Left renal cortex interstitium (tissue), 4 donors: ENCODE data around the gene KIR2DL3. TPM values are rescaled to one million over a fixed set of nuclear protein-coding genes. Genes with fewer than 3 reads are reported as not detected.
"Not testable (repeated sequence)": the region's sequence is repeated elsewhere in the genome, so short reads cannot be mapped to it uniquely, and the experiment has no call there.

Source experiments
- DNase-seq, 4 donors: peaks; one replicate each; pipeline ENCODE4 v3.0.0-alpha.2; 2013; ENCODE audit warnings: low read depth in 4 of 4, low spot score in 2 of 4, missing footprints in 1 of 4
- polyA plus RNA-seq, 4 donors: library from polyadenylated mRNA; unstranded; fragments of 120-200 nt; gene quantifications; one replicate each; pipeline ENCODE4 v1.2.1, GENCODE V29; 2013; ENCODE audit not compliant: insufficient read length in 4 of 4

The KIR2DL3 gene
- polyA plus RNA-seq, 4 donors, result 0.09 TPM; not detected in 3

GRCh38 chr19:54786091-54786723, 47.9 kb downstream of the KIR2DL3 start:
- not testable (repeated sequence) for DNase-seq

- not testable (repeated sequence) for DNase-seq
Observed at GRCh38 chr19:54788154-54788553, 49.8 kb downstream of the KIR2DL3 start.

- DNase-seq, result no peak
Observed at GRCh38 chr19:54790711-54791110, 52.4 kb downstream of the KIR2DL3 start.

GRCh38 chr19:54791476-54791875, 53.2 kb downstream of the KIR2DL3 start:
- no peak for DNase-seq

GRCh38 chr19:54792814-54793213, 54.5 kb downstream of the KIR2DL3 start:
- DNase-seq, result no peak

- DNase-seq, result no peak
Observed at GRCh38 chr19:54795758-54796157, 57.4 kb downstream of the KIR2DL3 start.

Other genes with a start within 250 kb of the KIR2DL3 start
- not detected for gene LAIR2, start 235.7 kb upstream of the KIR2DL3 start, polyA plus RNA-seq
- 1 to 10 TPM in 1 of 4 donors, under 1 TPM in 3; 0.94 to 1.1 (median 0.98) TPM for gene LILRA2, start 164.7 kb upstream of the KIR2DL3 start, polyA plus RNA-seq
- under 1 TPM; 0.32 to 0.77 (median 0.53) TPM for gene LILRA1, start 144.9 kb upstream of the KIR2DL3 start, polyA plus RNA-seq
- gene LILRB1, start 108.0 kb upstream of the KIR2DL3 start, polyA plus RNA-seq, result 1 to 10 TPM in 3 of 4 donors, under 1 TPM in 1; 0.82 to 1.7 (median 1.3) TPM
- 1 to 10 TPM in 2 of 4 donors, under 1 TPM in 2; 0.54 to 1.3 (median 0.97) TPM for gene LILRB4, start 75.5 kb upstream of the KIR2DL3 start, polyA plus RNA-seq
- gene KIR3DL3, start 14.1 kb upstream of the KIR2DL3 start, polyA plus RNA-seq, result not detected
- gene KIR2DL1, start 31.3 kb downstream of the KIR2DL3 start, polyA plus RNA-seq, result not detected
- gene KIR2DL4, start 65.1 kb downstream of the KIR2DL3 start, polyA plus RNA-seq, result not detected
- gene KIR3DL1, start 78.0 kb downstream of the KIR2DL3 start, polyA plus RNA-seq, result not detected
- gene KIR2DS4, start 94.2 kb downstream of the KIR2DL3 start, polyA plus RNA-seq, result under 1 TPM in 2 of 4 donors, not detected in 2; 0.08 to 0.11 TPM
- not detected for gene KIR3DL2, start 111.9 kb downstream of the KIR2DL3 start, polyA plus RNA-seq
- gene FCAR, start 135.7 kb downstream of the KIR2DL3 start, polyA plus RNA-seq, result under 1 TPM in 3 of 4 donors, not detected in 1; 0.11 to 0.73 (median 0.38) TPM
- under 1 TPM in 3 of 4 donors, not detected in 1; 0.14 to 0.30 (median 0.21) TPM for gene NCR1, start 167.6 kb downstream of the KIR2DL3 start, polyA plus RNA-seq
- gene NLRP7, start 209.0 kb downstream of the KIR2DL3 start, polyA plus RNA-seq, result under 1 TPM in 2 of 4 donors, not detected in 2; 0.06 to 0.09 TPM
- gene NLRP2, start 227.9 kb downstream of the KIR2DL3 start, polyA plus RNA-seq, result 10 to 100 TPM in 3 of 4 donors, 1 to 10 TPM in 1; 4.7 to 30.3 (median 15.6) TPM